Neural cell (in vitro differentiated cells): Measurements from ENCODE around the gene LRRC49. TPM values are rescaled to one million over a fixed set of nuclear protein-coding genes. Genes with fewer than 3 reads are reported as not detected.

Source experiments
- H2AFZ ChIP-seq: fragments of 200-600, 300-800 bp; sonication (generic), shearing (Covaris generic); 2 replicates; pipeline ENCODE4 v1.6.0; 2014; ENCODE audit warnings: low read depth, mild to moderate bottlenecking, antibody characterized with exemption, low read length, moderate library complexity
- H3F3A ChIP-seq: fragments of 200-600 bp; shearing (Covaris generic); 2 replicates; pipeline ENCODE4 v1.6.1; 2016; ENCODE audit warnings: mild to moderate bottlenecking, moderate library complexity, mixed read lengths, antibody characterized with exemption, low read length; ENCODE audit not compliant: insufficient read depth, poor library complexity, severe bottlenecking
- H3K27ac ChIP-seq: fragments of 200-600, 300-800 bp; sonication (generic), shearing (Covaris generic); 2 replicates; pipeline ENCODE4 v1.5.1; 2014; ENCODE audit warnings: mild to moderate bottlenecking, low read length, moderate library complexity
- H3K27me3 ChIP-seq: fragments of 300-800, 200-600 bp; sonication (generic), shearing (Covaris generic); 2 replicates; pipeline ENCODE4 v1.6.0; 2014; ENCODE audit warnings: mild to moderate bottlenecking, low read depth, low read length, moderate library complexity; ENCODE audit not compliant: insufficient read depth
- H3K36me3 ChIP-seq: fragments of 300-800, 200-600 bp; sonication (generic), shearing (Covaris generic); 2 replicates; pipeline ENCODE4 v1.5.1; 2014; ENCODE audit warnings: mild to moderate bottlenecking, antibody characterized with exemption, low read length, moderate library complexity; ENCODE audit not compliant: insufficient read depth
- H3K4me2 ChIP-seq: fragments of 300-800, 200-600 bp; sonication (generic), shearing (Covaris generic); 2 replicates; pipeline ENCODE4 v1.6.0; 2014; ENCODE audit warnings: mild to moderate bottlenecking, low read length
- H3K4me3 ChIP-seq: fragments of 300-800, 200-600 bp; sonication (generic), shearing (Covaris generic); 2 replicates; pipeline ENCODE4 v1.5.1; 2014; ENCODE audit warnings: mild to moderate bottlenecking, low read length, moderate library complexity
- H3K79me2 ChIP-seq: fragments of 200-600 bp; shearing (Covaris generic); replicated peaks from 2 replicates; pipeline ENCODE4 v1.6.0; 2014; ENCODE audit warnings: mild to moderate bottlenecking, low read length, moderate library complexity; ENCODE audit not compliant: insufficient read depth
- H3K9ac ChIP-seq: fragments of 300-800, 200-600 bp; sonication (generic), shearing (Covaris generic); 2 replicates; pipeline ENCODE4 v1.6.1; 2016; ENCODE audit warnings: mild to moderate bottlenecking, low read length, mixed read lengths
- H3K9me2 ChIP-seq: fragments of 200-600 bp; shearing (Covaris generic); 2 replicates; pipeline ENCODE4 v1.6.1; 2016; ENCODE audit warnings: mild to moderate bottlenecking, low read length, mixed read lengths; ENCODE audit not compliant: insufficient read depth
- H3K9me3 ChIP-seq: fragments of 200-600, 300-800 bp; sonication (generic), shearing (Covaris generic); 2 replicates; pipeline ENCODE4 v1.6.1; 2016; ENCODE audit warnings: mild to moderate bottlenecking, mixed run types, low read length, moderate library complexity, mixed read lengths
- H4K20me1 ChIP-seq: fragments of 200-600 bp; shearing (Covaris generic); 2 replicates; pipeline ENCODE4 v1.6.1; 2016; ENCODE audit warnings: mild to moderate bottlenecking, mixed run types; ENCODE audit not compliant: insufficient read depth
- EP300 ChIP-seq: fragments of 450-650 bp; conservative IDR thresholded peaks from 2 replicates; pipeline ENCODE4 v1.6.1; 2014; ENCODE audit warnings: antibody characterized with exemption, mild to moderate bottlenecking, moderate library complexity; ENCODE audit not compliant: poor library complexity, severe bottlenecking
- EZH2 ChIP-seq: fragments of 200-600, 300-800 bp; shearing (Covaris generic), sonication (generic); IDR thresholded peaks from 2 replicates; pipeline ENCODE4 v1.6.1; 2014; ENCODE audit warnings: antibody characterized with exemption, low read length, borderline replicate concordance, mild to moderate bottlenecking; ENCODE audit not compliant: insufficient read depth, poor library complexity, severe bottlenecking
- MXI1 ChIP-seq: fragments of 450-650 bp; conservative IDR thresholded peaks from 2 replicates; pipeline ENCODE4 v1.6.1; 2014; ENCODE audit warnings: antibody characterized with exemption, mild to moderate bottlenecking; ENCODE audit not compliant: poor library complexity, severe bottlenecking
- POLR2AphosphoS5 ChIP-seq: IDR thresholded peaks from 2 replicates; pipeline ENCODE4 v1.6.1; 2012
- RAD21 ChIP-seq: fragments of 450-650 bp; conservative IDR thresholded peaks from 2 replicates; pipeline ENCODE4 v1.6.1; 2014; ENCODE audit warnings: antibody characterized with exemption, mild to moderate bottlenecking, moderate library complexity
- REST ChIP-seq: IDR thresholded peaks from 2 replicates; pipeline ENCODE4 v1.6.1; 2012; ENCODE audit warnings: borderline replicate concordance
- SMC3 ChIP-seq: fragments of 450-650 bp; conservative IDR thresholded peaks from 2 replicates; pipeline ENCODE4 v1.6.1; 2014; ENCODE audit warnings: antibody characterized with exemption, mild to moderate bottlenecking, moderate library complexity; ENCODE audit not compliant: poor library complexity
- TAF1 ChIP-seq: IDR thresholded peaks from 2 replicates; pipeline ENCODE4 v1.6.1; 2012; ENCODE audit warnings: low read depth
- polyA plus RNA-seq: library from polyadenylated mRNA; depleted of rRNA; stranded (reverse); fragments of >200 nt; gene quantifications from 2 replicates; pipeline ENCODE4 v1.2.3, GENCODE V29; 2014
- TF ChIP-seq, protein P1 (sequence below): fragments of 450-650 bp; IDR thresholded peaks from 2 replicates; pipeline ENCODE4 v1.5.1; 2014; ENCODE audit warnings: antibody characterized with exemption, mild to moderate bottlenecking, moderate library complexity; ENCODE audit not compliant: poor library complexity, severe bottlenecking

The LRRC49 gene
- polyA plus RNA-seq, 1 donor from 2014 or later, result 141 TPM

GRCh38 chr15:71093054-71094024 lies 200.7 kb downstream of the LRRC49 start:
- no peak overlapping the region for H3K4me3 ChIP-seq
- no peaks in the 10 kb centered on the region for H4K20me1 ChIP-seq
- H3F3A ChIP-seq, result no peaks in the 10 kb centered on the region
- H2AFZ ChIP-seq, result no peak overlapping the region
- no peak overlapping the region for H3K4me2 ChIP-seq
- TF ChIP-seq SMC3, result no peak
- no peak for TF ChIP-seq REST
- TF ChIP-seq EP300, result no peak
- no peak for TF ChIP-seq POLR2AphosphoS5
- TF ChIP-seq EZH2, result no peak
- TF ChIP-seq MXI1, result no peak
- no peak for TF ChIP-seq RAD21
- TF ChIP-seq TAF1, result no peak
- TF ChIP-seq, protein P1, sequence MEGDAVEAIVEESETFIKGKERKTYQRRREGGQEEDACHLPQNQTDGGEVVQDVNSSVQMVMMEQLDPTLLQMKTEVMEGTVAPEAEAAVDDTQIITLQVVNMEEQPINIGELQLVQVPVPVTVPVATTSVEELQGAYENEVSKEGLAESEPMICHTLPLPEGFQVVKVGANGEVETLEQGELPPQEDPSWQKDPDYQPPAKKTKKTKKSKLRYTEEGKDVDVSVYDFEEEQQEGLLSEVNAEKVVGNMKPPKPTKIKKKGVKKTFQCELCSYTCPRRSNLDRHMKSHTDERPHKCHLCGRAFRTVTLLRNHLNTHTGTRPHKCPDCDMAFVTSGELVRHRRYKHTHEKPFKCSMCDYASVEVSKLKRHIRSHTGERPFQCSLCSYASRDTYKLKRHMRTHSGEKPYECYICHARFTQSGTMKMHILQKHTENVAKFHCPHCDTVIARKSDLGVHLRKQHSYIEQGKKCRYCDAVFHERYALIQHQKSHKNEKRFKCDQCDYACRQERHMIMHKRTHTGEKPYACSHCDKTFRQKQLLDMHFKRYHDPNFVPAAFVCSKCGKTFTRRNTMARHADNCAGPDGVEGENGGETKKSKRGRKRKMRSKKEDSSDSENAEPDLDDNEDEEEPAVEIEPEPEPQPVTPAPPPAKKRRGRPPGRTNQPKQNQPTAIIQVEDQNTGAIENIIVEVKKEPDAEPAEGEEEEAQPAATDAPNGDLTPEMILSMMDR, result no peak
- no peaks in the 10 kb centered on the region for H3K36me3 ChIP-seq
- no peaks in the 10 kb centered on the region for H3K9me2 ChIP-seq
- H3K9me3 ChIP-seq, result no peaks in the 10 kb centered on the region
- no peak overlapping the region for H3K27ac ChIP-seq
- H3K9ac ChIP-seq, result no peak overlapping the region
- H3K27me3 ChIP-seq, result no peaks in the 10 kb centered on the region
- no peaks in the 10 kb centered on the region for H3K79me2 ChIP-seq

GRCh38 chr15:71094137-71094536 lies 201.5 kb downstream of the LRRC49 start:
- Histone ChIP-seq H3K36me3 (no peaks in the 10 kb centered on the region), H3K9me3 (no peaks in the 10 kb centered on the region), H3K27me3 (no peaks in the 10 kb centered on the region), H3K9ac (no peak overlapping the region), H3K4me2 (no peak overlapping the region), H3K79me2 (no peaks in the 10 kb centered on the region), H4K20me1 (no peaks in the 10 kb centered on the region), H3K27ac (no peak overlapping the region), H2AFZ (no peak overlapping the region), H3K4me3 (no peak overlapping the region), H3K9me2 (no peaks in the 10 kb centered on the region), H3F3A (no peaks in the 10 kb centered on the region)
- TF ChIP-seq EP300 (no peak), RAD21 (no peak), REST (no peak), MXI1 (no peak), SMC3 (no peak), EZH2 (no peak), POLR2AphosphoS5 (no peak), TAF1 (no peak)
- TF ChIP-seq, protein P1, result no peak
